Naive thymus-derived CD4-positive, alpha-beta T cell (primary cell): ENCODE data around the gene GRM7. TPM values are rescaled to one million over a fixed set of nuclear protein-coding genes. Genes with fewer than 3 reads are reported as not detected.

Experiments
- ATAC-seq: fragments of 150-1000 bp; cut with Tn5 transposase; 2 replicates; pipeline ENCODE4 v1.10.0; 2021; ENCODE audit warnings: mild to moderate bottlenecking, moderate library complexity
- CTCF ChIA-PET: fragments of 350-600 bp; sonication (Branson Sonifier 250); formaldehyde crosslinking; loops from one replicate; lab custom pipeline; 2021; ENCODE audit warnings: antibody characterized with exemption; lab: Charles Lee
- POLR2A ChIA-PET: fragments of 350-600 bp; sonication (Branson Sonifier 250); formaldehyde crosslinking; loops from one replicate; lab custom pipeline; 2021; ENCODE audit warnings: antibody characterized with exemption, inconsistent platforms; lab: Charles Lee
- DNase-seq, 9 donors: peaks; one replicate each; pipeline versions ENCODE4 v3.0.0 to v3.0.0-alpha.2; 2020 to 2022; ENCODE audit warnings: mixed read lengths in 1 of 9
- H3K27ac ChIP-seq: one replicate; pipeline ENCODE4 v1.7.0; 2013; ENCODE audit warnings: mild to moderate bottlenecking, low read depth, low read length, moderate library complexity
- H3K27me3 ChIP-seq, 2 donors: one replicate each; pipeline ENCODE4 v1.7.0; 2013; ENCODE audit warnings: low read length in 2 of 2, mild to moderate bottlenecking in 2 of 2, moderate library complexity in 2 of 2; ENCODE audit not compliant: control insufficient read depth in 2 of 2, insufficient read depth in 2 of 2
- H3K36me3 ChIP-seq, 3 experiments: 1 replicate in 2 of 3; 2 replicates in 1 of 3; pipeline ENCODE4 v1.7.0; 2013; ENCODE audit warnings: low read length in 3 of 3, mild to moderate bottlenecking in 3 of 3, moderate library complexity in 1 of 3; ENCODE audit not compliant: insufficient read depth in 3 of 3, control insufficient read depth in 2 of 3
- H3K4me1 ChIP-seq, 2 donors: one replicate each; pipeline ENCODE4 v1.7.0; 2013; ENCODE audit warnings: low read length in 2 of 2, mild to moderate bottlenecking in 2 of 2, moderate library complexity in 1 of 2; ENCODE audit not compliant: control insufficient read depth in 2 of 2, insufficient read depth in 2 of 2
- H3K4me3 ChIP-seq: 2 replicates; pipeline ENCODE4 v1.7.0; 2013; ENCODE audit warnings: mild to moderate bottlenecking, low read length
- H3K9me3 ChIP-seq, 3 experiments: 1 replicate in 2 of 3; 2 replicates in 1 of 3; pipeline ENCODE4 v1.7.0; 2013; ENCODE audit warnings: low read length in 3 of 3; ENCODE audit not compliant: control insufficient read depth in 2 of 3
- H3K27ac Mint-ChIP-seq, 9 donors: one replicate each; pipeline ENCODE4 v1.8.0; 2020 to 2022; ENCODE audit warnings: mixed read lengths in 9 of 9, mild to moderate bottlenecking in 8 of 9, moderate library complexity in 5 of 9, inconsistent platforms in 2 of 9
- H3K27me3 Mint-ChIP-seq, 5 donors: one replicate each; pipeline ENCODE4 v1.8.0; 2021 to 2022; ENCODE audit warnings: mixed read lengths in 5 of 5, mild to moderate bottlenecking in 1 of 5
- H3K36me3 Mint-ChIP-seq, 5 donors: one replicate each; pipeline ENCODE4 v1.8.0; 2020 to 2022; ENCODE audit warnings: mixed read lengths in 5 of 5, mild to moderate bottlenecking in 3 of 5, inconsistent platforms in 1 of 5
- H3K4me1 Mint-ChIP-seq, 7 donors: one replicate each; pipeline ENCODE4 v1.8.0; 2020 to 2022; ENCODE audit warnings: mixed read lengths in 7 of 7, mild to moderate bottlenecking in 3 of 7, inconsistent platforms in 1 of 7
- H3K4me3 Mint-ChIP-seq, 10 donors: one replicate each; pipeline ENCODE4 v1.8.0; 2020 to 2022; ENCODE audit warnings: mild to moderate bottlenecking in 10 of 10, mixed read lengths in 10 of 10, moderate library complexity in 6 of 10, inconsistent platforms in 2 of 10
- H3K9me3 Mint-ChIP-seq, 11 donors: one replicate each; pipeline ENCODE4 v1.8.0; 2020 to 2022; ENCODE audit warnings: mixed read lengths in 11 of 11, mild to moderate bottlenecking in 4 of 11, inconsistent platforms in 1 of 11, moderate library complexity in 1 of 11
- intact Hi-C, 2 donors: fragments of 100-400 bp; cut with micrococcal nuclease; formaldehyde crosslinking; loops; one replicate each; pipeline ENCODE4 v1.15.1; 2023
- polyA plus RNA-seq, 2 donors: library from polyadenylated mRNA; unstranded; fragments of 300-500 nt; fragmentation: Illumina TruSeq; gene quantifications; one replicate each; pipeline ENCODE4 v1.2.3, GENCODE V29; 2021
- total RNA-seq, 6 experiments: library from RNA in 5 of 6; stranded (reverse) in 5 of 6; gene quantifications; 1 replicate in 5 of 6; 2 replicates in 1 of 6; pipeline ENCODE4 v1.2.3 and lab custom pipeline; 2021 to 2026

GRM7 gene
- total and polyA plus RNA-seq, 7 experiments from 2014 or later: not detected

- no peak overlapping the region for H3K27ac Mint-ChIP-seq
Observed at GRCh38 chr3:7487763-7488162, 626.8 kb downstream of the GRM7 start.

GRCh38 chr3:7489417-7489816 is 628.5 kb downstream of the GRM7 start:
- H3K27me3 ChIP-seq: no peaks in the 10 kb centered on the region
- no peaks in the 10 kb centered on the region for H3K4me1 ChIP-seq
- H3K36me3 Mint-ChIP-seq: no peaks in the 10 kb centered on the region
- H3K27ac Mint-ChIP-seq: no peak overlapping the region
- no peaks in the 10 kb centered on the region for H3K9me3 ChIP-seq
- CTCF ChIA-PET: no interaction called here
- H3K9me3 Mint-ChIP-seq: peaks cover 0 to 15% (median 4%) of the 10 kb centered on the region in 11 donors
- no peak overlapping the region for H3K27ac ChIP-seq
- H3K4me3 ChIP-seq: no peak overlapping the region
- POLR2A ChIA-PET: no interaction called here
- H3K4me1 Mint-ChIP-seq: no peaks in the 10 kb centered on the region
- intact Hi-C loops: no loop called here
- no peaks in the 10 kb centered on the region for H3K36me3 ChIP-seq
- ATAC-seq: no peak
- no peak overlapping the region for H3K4me3 Mint-ChIP-seq
- no peak for DNase-seq
- no peaks in the 10 kb centered on the region for H3K27me3 Mint-ChIP-seq

More at GRCh38 chr3:7487763-7488162, 626.8 kb downstream of the GRM7 start:
- H3K27me3 ChIP-seq: no peaks in the 10 kb centered on the region
- H3K4me3 ChIP-seq: no peak overlapping the region
- no peak for DNase-seq
- no peaks in the 10 kb centered on the region for H3K36me3 ChIP-seq
- H3K27ac ChIP-seq: no peak overlapping the region
- Mint-ChIP-seq H3K36me3 (no peaks in the 10 kb centered on the region), H3K4me1 (no peaks in the 10 kb centered on the region), H3K4me3 (no peak overlapping the region), H3K9me3 (peaks cover 0 to 4% (median 0%) of the 10 kb centered on the region in 11 donors), H3K27me3 (peaks cover 0 to 5% (median 0%) of the 10 kb centered on the region in 5 donors)
- POLR2A ChIA-PET: no interaction called here
- no peak for ATAC-seq
- CTCF ChIA-PET: no interaction called here
- H3K4me1 ChIP-seq: no peaks in the 10 kb centered on the region
- H3K9me3 ChIP-seq: no peaks in the 10 kb centered on the region
- intact Hi-C loops: no loop called here

GRCh38 chr3:7498715-7499114 is 637.8 kb downstream of the GRM7 start:
- no peaks in the 10 kb centered on the region for H3K36me3 ChIP-seq
- Mint-ChIP-seq H3K36me3 (peaks cover 0 to 5% (median 0%) of the 10 kb centered on the region in 5 donors), H3K27me3 (peaks cover 0 to 11% (median 5%) of the 10 kb centered on the region in 5 donors), H3K9me3 (peaks cover 0 to 21% (median 7%) of the 10 kb centered on the region in 11 donors), H3K4me1 (no peaks in the 10 kb centered on the region), H3K27ac (no peak overlapping the region), H3K4me3 (no peak overlapping the region)
- H3K4me3 ChIP-seq: no peak overlapping the region
- ChIA-PET POLR2A (no interaction called here), CTCF (no interaction called here)
- intact Hi-C loops: no loop called here
- no peaks in the 10 kb centered on the region for H3K27me3 ChIP-seq
- H3K27ac ChIP-seq: no peak overlapping the region
- no peaks in the 10 kb centered on the region for H3K4me1 ChIP-seq
- DNase-seq (no peak), ATAC-seq (no peak)
- no peaks in the 10 kb centered on the region for H3K9me3 ChIP-seq

- CTCF ChIA-PET: no interaction called here
- intact Hi-C loops: no loop called here
Observed at GRCh38 chr3:7503431-7503830, 642.5 kb downstream of the GRM7 start.

GRCh38 chr3:7504886-7505775 is 644.2 kb downstream of the GRM7 start:
- H3K27me3 Mint-ChIP-seq: peaks cover 0 to 21% (median 21%) of the 10 kb centered on the region in 5 donors
- CTCF ChIA-PET: no interaction called here
- peaks cover 0 to 5% (median 0%) of the 10 kb centered on the region in 5 donors for H3K36me3 Mint-ChIP-seq
- ATAC-seq (no peak), DNase-seq (no peak)
- no peaks in the 10 kb centered on the region for H3K9me3 ChIP-seq
- POLR2A ChIA-PET: no interaction called here
- H3K27ac ChIP-seq: no peak overlapping the region
- no peaks in the 10 kb centered on the region for H3K27me3 ChIP-seq
- no peak overlapping the region for H3K4me3 Mint-ChIP-seq
- peaks cover 0 to 12% (median 2%) of the 10 kb centered on the region in 11 donors for H3K9me3 Mint-ChIP-seq
- H3K4me3 ChIP-seq: no peak overlapping the region
- no peaks in the 10 kb centered on the region for H3K4me1 ChIP-seq
- no peaks in the 10 kb centered on the region for H3K4me1 Mint-ChIP-seq
- no peaks in the 10 kb centered on the region for H3K36me3 ChIP-seq
- intact Hi-C loops: no loop called here
- H3K27ac Mint-ChIP-seq: no peak overlapping the region

More at GRCh38 chr3:7503431-7503830, 642.5 kb downstream of the GRM7 start:
- no peak for DNase-seq
- POLR2A ChIA-PET: no interaction called here
- no peaks in the 10 kb centered on the region for H3K27me3 ChIP-seq
- H3K4me3 Mint-ChIP-seq: no peak overlapping the region
- H3K27ac ChIP-seq: no peak overlapping the region
- no peak for ATAC-seq
- peaks cover 0 to 17% (median 10%) of the 10 kb centered on the region in 5 donors for H3K27me3 Mint-ChIP-seq
- H3K4me1 Mint-ChIP-seq: no peaks in the 10 kb centered on the region
- peaks cover 0 to 13% (median 2%) of the 10 kb centered on the region in 11 donors for H3K9me3 Mint-ChIP-seq
- no peak overlapping the region for H3K27ac Mint-ChIP-seq
- H3K36me3 ChIP-seq: no peaks in the 10 kb centered on the region
- no peaks in the 10 kb centered on the region for H3K9me3 ChIP-seq
- peaks cover 0 to 5% (median 0%) of the 10 kb centered on the region in 5 donors for H3K36me3 Mint-ChIP-seq
- H3K4me1 ChIP-seq: no peaks in the 10 kb centered on the region
- H3K4me3 ChIP-seq: no peak overlapping the region

- no peak overlapping the region for H3K4me3 Mint-ChIP-seq
- H3K36me3 ChIP-seq: no peaks in the 10 kb centered on the region
Observed at GRCh38 chr3:7506606-7507180, 645.8 kb downstream of the GRM7 start.

More at GRCh38 chr3:7506606-7507180, 645.8 kb downstream of the GRM7 start:
- ChIA-PET CTCF (no interaction called here), POLR2A (no interaction called here)
- Histone ChIP-seq H3K27me3 (no peaks in the 10 kb centered on the region), H3K27ac (no peak overlapping the region), H3K9me3 (no peaks in the 10 kb centered on the region), H3K4me3 (no peak overlapping the region), H3K4me1 (no peaks in the 10 kb centered on the region)
- ATAC-seq (no peak), DNase-seq (no peak)
- Mint-ChIP-seq H3K9me3 (peaks cover 0 to 12% (median 2%) of the 10 kb centered on the region in 11 donors), H3K27ac (no peak overlapping the region), H3K27me3 (peaks cover 0 to 28% (median 22%) of the 10 kb centered on the region in 5 donors), H3K36me3 (peaks cover 0 to 5% (median 0%) of the 10 kb centered on the region in 5 donors), H3K4me1 (no peaks in the 10 kb centered on the region)
- intact Hi-C loops: no loop called here
